Activated CD4-positive, alpha-beta T cell treated with anti-CD3 and anti-CD28 coated beads, Interleukin-2, amount 10 ng/mL, durations not matched to agents 7 days and 5 days (primary cell): ENCODE data around the gene GAPVD1. TPM values are rescaled to one million over a fixed set of nuclear protein-coding genes. Genes with fewer than 3 reads are reported as not detected.
"Not testable (repeated sequence)": the region's sequence is repeated elsewhere in the genome, so short reads cannot be mapped to it uniquely, and the experiment has no call there.

Source experiments
- CTCF ChIA-PET: fragments of 350-600 bp; sonication (Branson Sonifier 250); formaldehyde crosslinking; loops from one replicate; lab custom pipeline; 2021; ENCODE audit warnings: antibody characterized with exemption; lab: Charles Lee
- POLR2A ChIA-PET: fragments of 350-600 bp; sonication (Branson Sonifier 250); formaldehyde crosslinking; loops from one replicate; lab custom pipeline; 2021; ENCODE audit warnings: antibody characterized with exemption; lab: Charles Lee
- DNase-seq: peaks from one replicate; pipeline ENCODE4 v3.0.0-alpha.2; 2020
- H3K27ac Mint-ChIP-seq: one replicate; pipeline ENCODE4 v1.8.0; 2021; ENCODE audit warnings: mild to moderate bottlenecking, moderate library complexity, mixed read lengths
- H3K27me3 Mint-ChIP-seq: one replicate; pipeline ENCODE4 v1.8.0; 2021; ENCODE audit warnings: mixed read lengths
- H3K36me3 Mint-ChIP-seq: one replicate; pipeline ENCODE4 v1.8.0; 2021; ENCODE audit warnings: low read depth, mixed read lengths
- H3K4me1 Mint-ChIP-seq: one replicate; pipeline ENCODE4 v1.8.0; 2021; ENCODE audit warnings: mixed read lengths
- H3K4me3 Mint-ChIP-seq: one replicate; pipeline ENCODE4 v1.8.0; 2021; ENCODE audit warnings: mild to moderate bottlenecking, moderate library complexity, mixed read lengths
- H3K9me3 Mint-ChIP-seq: one replicate; pipeline ENCODE4 v1.8.0; 2021; ENCODE audit warnings: mixed read lengths
- total RNA-seq, 2 experiments: library from RNA; stranded (reverse); gene quantifications; one replicate each; pipeline ENCODE4 v1.2.3, GENCODE V29; 2021

GAPVD1 gene, protein sequence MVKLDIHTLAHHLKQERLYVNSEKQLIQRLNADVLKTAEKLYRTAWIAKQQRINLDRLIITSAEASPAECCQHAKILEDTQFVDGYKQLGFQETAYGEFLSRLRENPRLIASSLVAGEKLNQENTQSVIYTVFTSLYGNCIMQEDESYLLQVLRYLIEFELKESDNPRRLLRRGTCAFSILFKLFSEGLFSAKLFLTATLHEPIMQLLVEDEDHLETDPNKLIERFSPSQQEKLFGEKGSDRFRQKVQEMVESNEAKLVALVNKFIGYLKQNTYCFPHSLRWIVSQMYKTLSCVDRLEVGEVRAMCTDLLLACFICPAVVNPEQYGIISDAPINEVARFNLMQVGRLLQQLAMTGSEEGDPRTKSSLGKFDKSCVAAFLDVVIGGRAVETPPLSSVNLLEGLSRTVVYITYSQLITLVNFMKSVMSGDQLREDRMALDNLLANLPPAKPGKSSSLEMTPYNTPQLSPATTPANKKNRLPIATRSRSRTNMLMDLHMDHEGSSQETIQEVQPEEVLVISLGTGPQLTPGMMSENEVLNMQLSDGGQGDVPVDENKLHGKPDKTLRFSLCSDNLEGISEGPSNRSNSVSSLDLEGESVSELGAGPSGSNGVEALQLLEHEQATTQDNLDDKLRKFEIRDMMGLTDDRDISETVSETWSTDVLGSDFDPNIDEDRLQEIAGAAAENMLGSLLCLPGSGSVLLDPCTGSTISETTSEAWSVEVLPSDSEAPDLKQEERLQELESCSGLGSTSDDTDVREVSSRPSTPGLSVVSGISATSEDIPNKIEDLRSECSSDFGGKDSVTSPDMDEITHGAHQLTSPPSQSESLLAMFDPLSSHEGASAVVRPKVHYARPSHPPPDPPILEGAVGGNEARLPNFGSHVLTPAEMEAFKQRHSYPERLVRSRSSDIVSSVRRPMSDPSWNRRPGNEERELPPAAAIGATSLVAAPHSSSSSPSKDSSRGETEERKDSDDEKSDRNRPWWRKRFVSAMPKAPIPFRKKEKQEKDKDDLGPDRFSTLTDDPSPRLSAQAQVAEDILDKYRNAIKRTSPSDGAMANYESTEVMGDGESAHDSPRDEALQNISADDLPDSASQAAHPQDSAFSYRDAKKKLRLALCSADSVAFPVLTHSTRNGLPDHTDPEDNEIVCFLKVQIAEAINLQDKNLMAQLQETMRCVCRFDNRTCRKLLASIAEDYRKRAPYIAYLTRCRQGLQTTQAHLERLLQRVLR (N-terminal part only)
- total RNA-seq = 10 to 100 TPM; 49.7 to 53.6 TPM

- Mint-ChIP-seq H3K4me3 (peak within 1 kb of the TSS; percentile 98), H3K27me3 (peaks cover 2% of the 10 kb centered on the region), H3K27ac (peak within 1 kb of the TSS; percentile 97), H3K4me1 (peaks cover 38% of the 10 kb centered on the region), H3K9me3 (no peaks in the 10 kb centered on the region), H3K36me3 (peaks cover 20% of the 10 kb centered on the region)
- CTCF ChIA-PET = interaction anchor here (0.6 to 2.1 kb wide), 9 partner anchors 9 to 801 kb away, joined by 3 to 14 read pairs (median 4); partner anchors contain the start of gene HSPA5
- POLR2A ChIA-PET = interaction anchor here (0.6 to 1.8 kb wide), 3 partner anchors 18 to 321 kb away, joined by 3 to 13 read pairs (median 3); partner anchors contain the start of gene HSPA5
- DNase-seq = peak; percentile 88
Measured at GRCh38 chr9:125261501-125262293, at the start of gene GAPVD1. Gene GAPVD1, plus strand, starts transcription at chr9:125261826. Its CDS starts 37,096 bp downstream, at chr9:125298922.

GRCh38 chr9:125214186-125214585, 47.4 kb upstream of the GAPVD1 start:
- ChIA-PET POLR2A (no interaction called here), CTCF (interaction anchor here (0.9 kb wide), 1 partner anchor 12 kb away, joined by 3 read pairs; no protein-coding TSS in a partner anchor)
- peaks cover 14% of the 10 kb centered on the region for H3K36me3 Mint-ChIP-seq
- H3K27ac Mint-ChIP-seq = no peak overlapping the region
- no peaks in the 10 kb centered on the region for H3K27me3 Mint-ChIP-seq
- no peaks in the 10 kb centered on the region for H3K4me1 Mint-ChIP-seq
- no peak overlapping the region for H3K4me3 Mint-ChIP-seq
- no peak for DNase-seq
- H3K9me3 Mint-ChIP-seq = no peaks in the 10 kb centered on the region

- POLR2A ChIA-PET = no interaction called here
- Mint-ChIP-seq H3K9me3 (no peaks in the 10 kb centered on the region), H3K4me3 (no peak overlapping the region), H3K27ac (no peak overlapping the region), H3K27me3 (no peaks in the 10 kb centered on the region), H3K4me1 (no peaks in the 10 kb centered on the region), H3K36me3 (peaks cover 17% of the 10 kb centered on the region)
- DNase-seq = no peak
- CTCF ChIA-PET = interaction anchor here (0.7 to 1.6 kb wide), 2 partner anchors 14 to 16 kb away, joined by 3 to 4 read pairs; no protein-coding TSS in a partner anchor
Measured at GRCh38 chr9:125218621-125219020, 43.0 kb upstream of the GAPVD1 start.

DNA sequence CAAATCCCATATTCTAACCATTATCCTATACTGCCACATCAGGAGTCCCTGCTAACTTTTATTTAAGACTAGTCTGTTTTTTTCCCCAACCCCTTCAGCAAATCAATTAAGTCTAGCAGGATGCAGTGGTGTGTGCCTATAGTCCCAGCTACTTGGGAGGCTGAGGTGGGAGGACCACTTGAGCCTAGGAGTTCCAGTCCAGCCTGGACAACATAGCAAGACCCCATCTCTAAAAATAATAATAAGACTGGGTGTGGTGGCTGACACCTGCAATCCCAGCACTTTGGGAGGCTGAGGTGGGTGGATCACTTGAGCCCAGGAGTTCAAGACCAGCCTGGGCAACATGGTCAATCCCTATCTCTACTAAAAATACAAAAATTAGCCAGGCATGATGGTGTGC, 36.8 kb upstream of the GAPVD1 start:
- H3K9me3 Mint-ChIP-seq, POLR2A ChIA-PET, H3K27me3 Mint-ChIP-seq: not testable (repeated sequence)

DNA sequence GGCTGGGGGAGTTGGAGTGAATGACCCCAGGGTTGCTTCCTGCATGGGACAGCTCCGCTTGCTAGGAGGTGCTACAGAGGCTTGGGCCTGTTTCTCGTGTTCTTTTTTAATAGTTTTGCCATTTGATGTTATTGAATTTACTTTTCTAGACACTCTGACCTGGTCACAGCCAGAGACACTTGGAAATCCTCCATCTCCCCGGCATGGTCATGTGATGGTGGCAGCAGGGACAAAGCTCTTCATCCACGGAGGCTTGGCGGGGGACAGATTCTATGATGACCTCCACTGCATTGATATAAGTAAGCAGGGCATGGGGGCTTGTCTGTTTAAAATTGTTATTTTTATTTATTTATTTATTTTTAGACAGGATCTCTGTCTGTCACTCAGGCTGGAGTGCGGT, 33.9 kb upstream of the GAPVD1 start:
- Mint-ChIP-seq H3K4me1 (no peaks in the 10 kb centered on the region), H3K4me3 (no peak overlapping the region)

More for the DNA sequence above, 36.8 kb upstream of the GAPVD1 start:
- not testable (repeated sequence) for H3K4me3 Mint-ChIP-seq, DNase-seq, H3K4me1 Mint-ChIP-seq, H3K27ac Mint-ChIP-seq
- peaks cover 21% of the 10 kb centered on the region for H3K36me3 Mint-ChIP-seq
- CTCF ChIA-PET = interaction anchor here (1.3 kb wide), 1 partner anchor 16 kb away, joined by 4 read pairs; the partner anchor contains the start of gene HSPA5

DNA sequence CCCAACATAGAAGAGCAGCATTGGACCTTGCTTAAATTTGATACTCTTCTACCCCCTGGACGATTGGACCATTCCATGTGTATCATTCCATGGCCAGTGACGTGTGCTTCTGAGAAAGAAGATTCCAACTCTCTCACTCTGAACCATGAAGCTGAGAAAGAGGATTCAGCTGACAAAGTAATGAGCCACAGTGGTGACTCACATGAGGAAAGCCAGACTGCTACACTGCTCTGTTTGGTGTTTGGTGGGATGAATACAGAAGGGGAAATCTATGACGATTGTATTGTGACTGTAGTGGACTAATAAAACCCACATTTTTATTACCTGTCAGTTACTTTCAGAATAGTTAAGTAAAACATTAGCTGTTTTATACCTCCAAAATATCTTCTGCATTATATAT, 27.9 kb upstream of the GAPVD1 start:
- CTCF ChIA-PET = interaction anchor here (2.2 kb wide), 1 partner anchor 11 kb away, joined by 6 read pairs; no protein-coding TSS in a partner anchor
- H3K4me1 Mint-ChIP-seq = peaks cover 35% of the 10 kb centered on the region
- no peaks in the 10 kb centered on the region for H3K27me3 Mint-ChIP-seq
- H3K36me3 Mint-ChIP-seq = peaks cover 55% of the 10 kb centered on the region
- H3K27ac Mint-ChIP-seq = peak overlapping the region; percentile 33
- no peak for DNase-seq
- POLR2A ChIA-PET = no interaction called here
- no peaks in the 10 kb centered on the region for H3K9me3 Mint-ChIP-seq
- H3K4me3 Mint-ChIP-seq = no peak overlapping the region

More for the DNA sequence above, 33.9 kb upstream of the GAPVD1 start:
- CTCF ChIA-PET = no interaction called here
- POLR2A ChIA-PET = no interaction called here
- H3K27ac Mint-ChIP-seq = no peak overlapping the region
- H3K36me3 Mint-ChIP-seq = peaks cover 14% of the 10 kb centered on the region
- no peaks in the 10 kb centered on the region for H3K27me3 Mint-ChIP-seq
- DNase-seq = no peak
- H3K9me3 Mint-ChIP-seq = no peaks in the 10 kb centered on the region

GRCh38 chr9:125234099-125234498, 27.5 kb upstream of the GAPVD1 start:
- H3K4me3 Mint-ChIP-seq, H3K9me3 Mint-ChIP-seq, H3K27ac Mint-ChIP-seq, POLR2A ChIA-PET, DNase-seq, H3K27me3 Mint-ChIP-seq: not testable (repeated sequence)
- peaks cover 59% of the 10 kb centered on the region for H3K36me3 Mint-ChIP-seq
- peaks cover 39% of the 10 kb centered on the region for H3K4me1 Mint-ChIP-seq
- CTCF ChIA-PET = interaction anchor here (0.5 to 2.2 kb wide), 2 partner anchors 11 to 35 kb away, joined by 3 to 6 read pairs; no protein-coding TSS in a partner anchor

DNA sequence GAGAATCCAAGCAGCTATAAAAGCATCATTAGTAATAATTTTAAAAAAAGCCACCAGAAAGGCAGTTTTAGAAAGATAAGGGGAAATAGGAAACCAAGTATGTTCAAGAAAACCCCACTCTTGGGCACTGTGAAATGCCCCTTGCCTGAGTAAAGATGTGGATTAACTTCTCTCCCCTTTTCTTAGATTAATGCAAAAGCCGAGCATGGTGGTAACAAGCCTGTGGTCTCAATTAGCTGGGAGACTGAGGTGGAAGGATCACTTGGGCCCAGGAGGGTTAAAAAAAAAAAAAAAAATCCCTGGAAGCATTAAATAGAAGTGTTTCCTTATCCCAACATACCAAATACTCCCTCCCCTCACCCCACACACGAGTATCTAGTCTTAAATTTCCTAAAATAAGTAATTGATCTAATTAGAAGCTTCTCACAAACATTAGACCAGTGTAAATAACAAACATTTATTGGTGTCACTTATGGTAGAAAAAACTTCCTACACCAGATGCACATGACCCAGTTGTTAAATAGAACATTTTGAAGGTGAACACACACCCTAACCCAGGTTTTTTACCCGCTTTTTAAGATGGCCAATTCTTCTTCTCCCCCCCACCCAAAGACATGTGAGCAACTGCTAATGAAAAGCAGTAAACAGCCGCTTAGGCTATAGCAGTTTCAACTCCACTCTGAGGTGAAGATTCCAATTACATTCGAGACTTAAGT, 25.7 kb upstream of the GAPVD1 start:
- Mint-ChIP-seq H3K4me3 (no peak overlapping the region), H3K4me1 (peaks cover 42% of the 10 kb centered on the region), H3K9me3 (no peaks in the 10 kb centered on the region), H3K27ac (no peak overlapping the region), H3K27me3 (no peaks in the 10 kb centered on the region), H3K36me3 (peaks cover 71% of the 10 kb centered on the region)
- ChIA-PET POLR2A (interaction anchor here (0.6 kb wide), 1 partner anchor 45 kb away, joined by 3 read pairs; no protein-coding TSS in a partner anchor), CTCF (interaction anchor here (0.6 to 2.2 kb wide), 4 partner anchors 9 to 90 kb away, joined by 3 to 6 read pairs (median 4); no protein-coding TSS in a partner anchor)
- no peak for DNase-seq

- Mint-ChIP-seq H3K36me3 (peaks cover 77% of the 10 kb centered on the region), H3K27ac (peak overlapping the region; percentile 1), H3K4me3 (peak overlapping the region; percentile 7), H3K4me1 (peaks cover 42% of the 10 kb centered on the region)
- DNase-seq, H3K9me3 Mint-ChIP-seq, POLR2A ChIA-PET, H3K27me3 Mint-ChIP-seq: not testable (repeated sequence)
- CTCF ChIA-PET = interaction anchor here (0.6 to 1.2 kb wide), 5 partner anchors 25 to 121 kb away, joined by 3 to 4 read pairs (median 4); partner anchors contain the start of gene GAPVD1
Measured at GRCh38 chr9:125236520-125237159, 25.0 kb upstream of the GAPVD1 start.

- CTCF ChIA-PET = interaction anchor here (0.6 to 1.4 kb wide), 3 partner anchors 97 to 418 kb away, joined by 3 to 4 read pairs (median 3); no protein-coding TSS in a partner anchor
- POLR2A ChIA-PET = interaction anchor here (0.6 kb wide), 1 partner anchor 684 kb away, joined by 9 read pairs; no protein-coding TSS in a partner anchor
- DNase-seq = no peak
- peaks cover 80% of the 10 kb centered on the region for H3K36me3 Mint-ChIP-seq
- peak overlapping the region; percentile 96 for H3K4me3 Mint-ChIP-seq
- H3K27me3 Mint-ChIP-seq = no peaks in the 10 kb centered on the region
- peak overlapping the region; percentile 41 for H3K27ac Mint-ChIP-seq
- H3K9me3 Mint-ChIP-seq = no peaks in the 10 kb centered on the region
- H3K4me1 Mint-ChIP-seq = peaks cover 47% of the 10 kb centered on the region
Measured at GRCh38 chr9:125238127-125238914, 23.3 kb upstream of the GAPVD1 start.
